WTC11 (cell line): ENCODE results near the gene SH2D1B. TPM values are rescaled to one million over a fixed set of nuclear protein-coding genes. Genes with fewer than 3 reads are reported as not detected.

Source experiments
- ATAC-seq: fragments of 200-7000 bp; cut with Tn5 transposase; 2 replicates; pipeline ENCODE4 v1.10.0; 2021; ENCODE audit warnings: mild to moderate bottlenecking, moderate library complexity
- CTCF ChIA-PET: fragments of 300-600 bp; sonication (Branson Sonifier 250); formaldehyde crosslinking; loops from one replicate; lab custom pipeline; 2021; ENCODE audit warnings: antibody characterized with exemption; lab: Charles Lee
- POLR2A ChIA-PET: fragments of 350-600 bp; sonication (Branson Sonifier 250); formaldehyde crosslinking; loops from one replicate; lab custom pipeline; 2021; ENCODE audit warnings: antibody characterized with exemption; lab: Charles Lee
- DNase-seq: peaks from one replicate; pipeline ENCODE4 v3.0.0; 2021; ENCODE audit warnings: low spot score
- H3K27ac Mint-ChIP-seq: 2 replicates; pipeline ENCODE4 v1.8.0; 2021; ENCODE audit warnings: mixed read lengths
- H3K27me3 Mint-ChIP-seq: 2 replicates; pipeline ENCODE4 v1.8.0; 2021; ENCODE audit warnings: low read depth, mild to moderate bottlenecking, moderate library complexity, mixed read lengths
- H3K36me3 Mint-ChIP-seq: 2 replicates; pipeline ENCODE4 v1.8.0; 2021; ENCODE audit warnings: mixed read lengths
- H3K4me1 Mint-ChIP-seq: 2 replicates; pipeline ENCODE4 v1.8.0; 2022; ENCODE audit warnings: mixed read lengths
- H3K4me3 Mint-ChIP-seq: 2 replicates; pipeline ENCODE4 v1.8.0; 2021; ENCODE audit warnings: mild to moderate bottlenecking, moderate library complexity, mixed read lengths
- H3K9me3 Mint-ChIP-seq: 2 replicates; pipeline ENCODE4 v1.8.0; 2021; ENCODE audit warnings: mixed read lengths
- CREB1 ChIP-seq: sonication (generic); formaldehyde crosslinking; IDR thresholded peaks from 2 replicates; pipeline ENCODE4 v1.8.0; 2023; ENCODE audit warnings: mild to moderate bottlenecking, missing genetic modification reagents
- EMX1 ChIP-seq: fragments of 250-450 bp; sonication (Bioruptor Pico); IDR thresholded peaks from 2 replicates; pipeline ENCODE4 v1.8.0; 2021; ENCODE audit warnings: mild to moderate bottlenecking
- FOXJ3 ChIP-seq: sonication (generic); formaldehyde crosslinking; IDR thresholded peaks from 2 replicates; pipeline ENCODE4 v1.9.0; 2021; ENCODE audit warnings: missing genetic modification reagents, mild to moderate bottlenecking, borderline replicate concordance
- GTF2I ChIP-seq: fragments of 250-450 bp; sonication (Bioruptor Pico); conservative IDR thresholded peaks from 2 replicates; pipeline ENCODE4 v1.4.0; 2021; ENCODE audit warnings: mild to moderate bottlenecking
- NR2C2 ChIP-seq: sonication (generic); formaldehyde crosslinking; IDR thresholded peaks from 2 replicates; pipeline ENCODE4 v1.8.0; 2022; ENCODE audit warnings: mild to moderate bottlenecking, missing genetic modification reagents
- OVOL2 ChIP-seq: fragments of 250-450 bp; sonication (Bioruptor Pico); IDR thresholded peaks from 2 replicates; pipeline ENCODE4 v1.9.0; 2021; ENCODE audit warnings: mild to moderate bottlenecking, borderline replicate concordance
- ZNF317 ChIP-seq: sonication (generic); formaldehyde crosslinking; IDR thresholded peaks from 2 replicates; pipeline ENCODE4 v1.8.1; 2023; ENCODE audit warnings: low read depth, mild to moderate bottlenecking, moderate library complexity, missing genetic modification reagents, borderline replicate concordance
- total RNA-seq: library from RNA; stranded (reverse); gene quantifications from 3 replicates; pipeline ENCODE4 v1.2.3, GENCODE V29; 2021
- TF ChIP-seq, protein P1 (sequence below): sonication (generic); formaldehyde crosslinking; IDR thresholded peaks from 2 replicates; pipeline ENCODE4 v1.8.1; 2023; ENCODE audit warnings: mild to moderate bottlenecking, missing genetic modification reagents, moderate library complexity
- TF ChIP-seq, protein P2 (sequence below): sonication (generic); formaldehyde crosslinking; IDR thresholded peaks from 2 replicates; pipeline ENCODE4 v1.8.1; 2023; ENCODE audit warnings: mild to moderate bottlenecking, missing genetic modification reagents
- TF ChIP-seq, protein P3 (sequence below): sonication (generic); formaldehyde crosslinking; conservative IDR thresholded peaks from 2 replicates; pipeline ENCODE4 v1.8.1; 2023; ENCODE audit warnings: mild to moderate bottlenecking, low read depth, missing genetic modification reagents, moderate library complexity
- TF ChIP-seq, protein P4 (sequence below): fragments of 250-450 bp; sonication (Bioruptor Pico); IDR thresholded peaks from 2 replicates; pipeline ENCODE4 v1.9.0; 2021; ENCODE audit warnings: mild to moderate bottlenecking
- TF ChIP-seq, protein P5 (sequence below): sonication (generic); formaldehyde crosslinking; IDR thresholded peaks from 2 replicates; pipeline ENCODE4 v1.8.0; 2022; ENCODE audit warnings: mild to moderate bottlenecking, missing genetic modification reagents

SH2D1B gene
- total RNA-seq, 1 experiment from 2014 or later, result not detected

DNA sequence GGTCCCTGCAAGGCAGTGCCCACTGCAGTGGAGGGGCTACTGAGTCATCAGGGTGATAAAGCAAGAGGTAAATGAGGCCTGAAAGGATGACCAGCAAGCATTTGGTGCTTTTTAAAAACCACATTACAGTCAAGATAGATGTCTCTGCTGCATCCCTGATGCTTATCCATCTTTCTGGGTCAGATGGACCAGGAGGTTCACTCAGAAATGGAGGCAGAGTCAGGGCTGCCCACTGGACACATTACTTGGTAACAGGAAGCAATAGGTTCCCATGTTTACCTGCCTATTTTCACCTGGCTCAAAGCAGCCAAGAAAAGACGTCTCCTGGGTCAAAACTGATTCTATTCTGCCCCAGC lies 38.9 kb downstream of the SH2D1B start (continued):
- TF ChIP-seq, protein P1, sequence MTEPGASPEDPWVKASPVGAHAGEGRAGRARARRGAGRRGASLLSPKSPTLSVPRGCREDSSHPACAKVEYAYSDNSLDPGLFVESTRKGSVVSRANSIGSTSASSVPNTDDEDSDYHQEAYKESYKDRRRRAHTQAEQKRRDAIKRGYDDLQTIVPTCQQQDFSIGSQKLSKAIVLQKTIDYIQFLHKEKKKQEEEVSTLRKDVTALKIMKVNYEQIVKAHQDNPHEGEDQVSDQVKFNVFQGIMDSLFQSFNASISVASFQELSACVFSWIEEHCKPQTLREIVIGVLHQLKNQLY (CRISPR knock-in tag), result no peak

DNA sequence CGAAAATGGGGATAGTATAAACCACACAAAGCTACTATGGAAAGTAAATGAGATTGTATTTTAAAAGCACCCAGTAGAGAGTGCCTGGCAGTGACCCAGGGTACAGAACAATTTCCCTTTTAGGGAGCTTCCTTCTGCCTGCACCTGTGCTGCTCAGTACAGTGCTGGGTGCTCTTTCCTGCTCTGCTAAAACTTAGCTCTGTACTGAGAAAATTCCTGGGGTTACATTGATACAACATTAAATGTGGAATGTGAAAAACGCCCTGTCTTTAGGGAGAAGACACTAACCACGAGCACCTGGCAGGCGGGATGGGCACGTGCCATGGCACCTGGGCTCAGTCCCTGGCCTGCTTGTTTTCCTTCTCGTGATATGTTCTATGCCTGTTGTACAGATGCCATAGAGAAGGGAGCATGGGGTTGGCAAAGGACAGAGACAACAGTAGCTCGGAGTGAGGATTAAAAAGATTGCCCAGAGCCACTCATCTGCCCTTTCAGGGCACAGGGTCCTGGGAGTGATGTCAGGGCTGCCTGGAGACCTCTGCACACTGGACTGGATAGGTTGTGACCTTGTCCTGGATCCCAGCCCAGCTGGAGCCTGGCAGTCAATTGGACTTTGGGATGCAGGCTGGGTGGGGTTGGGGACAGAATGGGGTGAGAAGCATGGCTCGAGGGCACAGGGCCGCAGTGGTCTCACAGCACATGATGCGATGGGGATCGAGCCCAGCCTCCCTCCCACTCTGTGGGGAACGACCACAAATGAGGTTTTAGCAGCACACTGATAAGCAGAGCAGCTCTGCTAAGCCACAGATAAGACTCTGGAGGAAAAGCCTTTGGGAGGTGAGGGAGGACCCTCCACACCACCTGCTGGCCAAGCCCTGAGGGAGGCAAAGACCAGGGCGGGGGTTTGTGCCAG lies 39.5 kb downstream of the SH2D1B start:
- Mint-ChIP-seq H3K4me3 (no peak overlapping the region), H3K27me3 (no peaks in the 10 kb centered on the region), H3K27ac (peak overlapping the region; percentile 37), H3K36me3 (no peaks in the 10 kb centered on the region), H3K9me3 (no peaks in the 10 kb centered on the region), H3K4me1 (no peaks in the 10 kb centered on the region)
- CTCF ChIA-PET, result interaction anchor here (1.3 to 2.2 kb wide), 2 partner anchors 15 to 26 kb away, joined by 3 to 9 read pairs; no protein-coding TSS in a partner anchor
- no peak for DNase-seq
- TF ChIP-seq OVOL2 (CRISPR knock-in tag) (no peak), ZNF317 (CRISPR knock-in tag) (no peak), EMX1 (no peak), GTF2I (CRISPR knock-in tag) (no peak), CREB1 (CRISPR knock-in tag) (no peak), FOXJ3 (no peak), NR2C2 (CRISPR knock-in tag) (no peak)
- TF ChIP-seq, protein P2, sequence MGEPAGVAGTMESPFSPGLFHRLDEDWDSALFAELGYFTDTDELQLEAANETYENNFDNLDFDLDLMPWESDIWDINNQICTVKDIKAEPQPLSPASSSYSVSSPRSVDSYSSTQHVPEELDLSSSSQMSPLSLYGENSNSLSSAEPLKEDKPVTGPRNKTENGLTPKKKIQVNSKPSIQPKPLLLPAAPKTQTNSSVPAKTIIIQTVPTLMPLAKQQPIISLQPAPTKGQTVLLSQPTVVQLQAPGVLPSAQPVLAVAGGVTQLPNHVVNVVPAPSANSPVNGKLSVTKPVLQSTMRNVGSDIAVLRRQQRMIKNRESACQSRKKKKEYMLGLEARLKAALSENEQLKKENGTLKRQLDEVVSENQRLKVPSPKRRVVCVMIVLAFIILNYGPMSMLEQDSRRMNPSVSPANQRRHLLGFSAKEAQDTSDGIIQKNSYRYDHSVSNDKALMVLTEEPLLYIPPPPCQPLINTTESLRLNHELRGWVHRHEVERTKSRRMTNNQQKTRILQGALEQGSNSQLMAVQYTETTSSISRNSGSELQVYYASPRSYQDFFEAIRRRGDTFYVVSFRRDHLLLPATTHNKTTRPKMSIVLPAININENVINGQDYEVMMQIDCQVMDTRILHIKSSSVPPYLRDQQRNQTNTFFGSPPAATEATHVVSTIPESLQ (CRISPR knock-in tag), result no peak
- TF ChIP-seq, protein P3, sequence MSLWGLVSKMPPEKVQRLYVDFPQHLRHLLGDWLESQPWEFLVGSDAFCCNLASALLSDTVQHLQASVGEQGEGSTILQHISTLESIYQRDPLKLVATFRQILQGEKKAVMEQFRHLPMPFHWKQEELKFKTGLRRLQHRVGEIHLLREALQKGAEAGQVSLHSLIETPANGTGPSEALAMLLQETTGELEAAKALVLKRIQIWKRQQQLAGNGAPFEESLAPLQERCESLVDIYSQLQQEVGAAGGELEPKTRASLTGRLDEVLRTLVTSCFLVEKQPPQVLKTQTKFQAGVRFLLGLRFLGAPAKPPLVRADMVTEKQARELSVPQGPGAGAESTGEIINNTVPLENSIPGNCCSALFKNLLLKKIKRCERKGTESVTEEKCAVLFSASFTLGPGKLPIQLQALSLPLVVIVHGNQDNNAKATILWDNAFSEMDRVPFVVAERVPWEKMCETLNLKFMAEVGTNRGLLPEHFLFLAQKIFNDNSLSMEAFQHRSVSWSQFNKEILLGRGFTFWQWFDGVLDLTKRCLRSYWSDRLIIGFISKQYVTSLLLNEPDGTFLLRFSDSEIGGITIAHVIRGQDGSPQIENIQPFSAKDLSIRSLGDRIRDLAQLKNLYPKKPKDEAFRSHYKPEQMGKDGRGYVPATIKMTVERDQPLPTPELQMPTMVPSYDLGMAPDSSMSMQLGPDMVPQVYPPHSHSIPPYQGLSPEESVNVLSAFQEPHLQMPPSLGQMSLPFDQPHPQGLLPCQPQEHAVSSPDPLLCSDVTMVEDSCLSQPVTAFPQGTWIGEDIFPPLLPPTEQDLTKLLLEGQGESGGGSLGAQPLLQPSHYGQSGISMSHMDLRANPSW, result no peak
- TF ChIP-seq, protein P4, sequence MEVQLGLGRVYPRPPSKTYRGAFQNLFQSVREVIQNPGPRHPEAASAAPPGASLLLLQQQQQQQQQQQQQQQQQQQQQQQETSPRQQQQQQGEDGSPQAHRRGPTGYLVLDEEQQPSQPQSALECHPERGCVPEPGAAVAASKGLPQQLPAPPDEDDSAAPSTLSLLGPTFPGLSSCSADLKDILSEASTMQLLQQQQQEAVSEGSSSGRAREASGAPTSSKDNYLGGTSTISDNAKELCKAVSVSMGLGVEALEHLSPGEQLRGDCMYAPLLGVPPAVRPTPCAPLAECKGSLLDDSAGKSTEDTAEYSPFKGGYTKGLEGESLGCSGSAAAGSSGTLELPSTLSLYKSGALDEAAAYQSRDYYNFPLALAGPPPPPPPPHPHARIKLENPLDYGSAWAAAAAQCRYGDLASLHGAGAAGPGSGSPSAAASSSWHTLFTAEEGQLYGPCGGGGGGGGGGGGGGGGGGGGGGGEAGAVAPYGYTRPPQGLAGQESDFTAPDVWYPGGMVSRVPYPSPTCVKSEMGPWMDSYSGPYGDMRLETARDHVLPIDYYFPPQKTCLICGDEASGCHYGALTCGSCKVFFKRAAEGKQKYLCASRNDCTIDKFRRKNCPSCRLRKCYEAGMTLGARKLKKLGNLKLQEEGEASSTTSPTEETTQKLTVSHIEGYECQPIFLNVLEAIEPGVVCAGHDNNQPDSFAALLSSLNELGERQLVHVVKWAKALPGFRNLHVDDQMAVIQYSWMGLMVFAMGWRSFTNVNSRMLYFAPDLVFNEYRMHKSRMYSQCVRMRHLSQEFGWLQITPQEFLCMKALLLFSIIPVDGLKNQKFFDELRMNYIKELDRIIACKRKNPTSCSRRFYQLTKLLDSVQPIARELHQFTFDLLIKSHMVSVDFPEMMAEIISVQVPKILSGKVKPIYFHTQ, result no peak
- TF ChIP-seq, protein P5, sequence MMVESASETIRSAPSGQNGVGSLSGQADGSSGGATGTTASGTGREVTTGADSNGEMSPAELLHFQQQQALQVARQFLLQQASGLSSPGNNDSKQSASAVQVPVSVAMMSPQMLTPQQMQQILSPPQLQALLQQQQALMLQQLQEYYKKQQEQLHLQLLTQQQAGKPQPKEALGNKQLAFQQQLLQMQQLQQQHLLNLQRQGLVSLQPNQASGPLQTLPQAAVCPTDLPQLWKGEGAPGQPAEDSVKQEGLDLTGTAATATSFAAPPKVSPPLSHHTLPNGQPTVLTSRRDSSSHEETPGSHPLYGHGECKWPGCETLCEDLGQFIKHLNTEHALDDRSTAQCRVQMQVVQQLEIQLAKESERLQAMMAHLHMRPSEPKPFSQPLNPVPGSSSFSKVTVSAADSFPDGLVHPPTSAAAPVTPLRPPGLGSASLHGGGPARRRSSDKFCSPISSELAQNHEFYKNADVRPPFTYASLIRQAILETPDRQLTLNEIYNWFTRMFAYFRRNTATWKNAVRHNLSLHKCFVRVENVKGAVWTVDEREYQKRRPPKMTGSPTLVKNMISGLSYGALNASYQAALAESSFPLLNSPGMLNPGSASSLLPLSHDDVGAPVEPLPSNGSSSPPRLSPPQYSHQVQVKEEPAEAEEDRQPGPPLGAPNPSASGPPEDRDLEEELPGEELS, result no peak
- ATAC-seq, result no peak
- POLR2A ChIA-PET, result no interaction called here
